A673 (cell line): ENCODE data around the gene PHAX.

Experiments
- EZH2 ChIP-seq: fragments of 200-600 bp; sonication (generic); IDR thresholded peaks from 2 replicates; pipeline ENCODE4 v1.6.1; 2017; ENCODE audit warnings: borderline replicate concordance, low read depth, mild to moderate bottlenecking, mixed read lengths, antibody characterized with exemption, low read length; ENCODE audit not compliant: poor library complexity, severe bottlenecking
- TF ChIP-seq, protein P1 (sequence below): fragments of 300-800, 200-600 bp; sonication (generic); conservative IDR thresholded peaks from 2 replicates; pipeline ENCODE4 v1.5.1; 2017; ENCODE audit warnings: low read depth, mild to moderate bottlenecking, antibody characterized with exemption, low read length, moderate library complexity, mixed read lengths

DNA sequence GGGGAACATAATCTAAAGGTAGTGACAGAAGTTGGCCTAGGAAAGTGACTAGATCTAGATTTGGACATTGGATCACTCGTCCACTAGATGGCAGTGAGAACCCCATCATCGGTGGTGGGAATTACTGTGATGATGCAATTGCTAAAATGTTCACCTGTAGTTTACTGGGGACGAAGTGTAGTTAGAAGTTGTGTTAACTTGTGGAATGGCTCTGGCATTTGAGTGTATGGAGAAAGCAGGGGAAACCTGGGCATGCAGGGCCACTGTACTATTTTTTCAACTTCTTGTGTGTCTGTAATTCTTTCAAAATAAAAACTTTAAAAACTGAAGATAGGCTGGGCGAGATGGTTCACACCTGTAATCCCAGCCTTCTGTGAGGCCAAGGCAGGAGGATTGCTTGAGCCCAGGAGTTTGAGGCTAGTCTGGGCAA lies 75.5 kb downstream of the PHAX start:
- TF ChIP-seq, protein P1, sequence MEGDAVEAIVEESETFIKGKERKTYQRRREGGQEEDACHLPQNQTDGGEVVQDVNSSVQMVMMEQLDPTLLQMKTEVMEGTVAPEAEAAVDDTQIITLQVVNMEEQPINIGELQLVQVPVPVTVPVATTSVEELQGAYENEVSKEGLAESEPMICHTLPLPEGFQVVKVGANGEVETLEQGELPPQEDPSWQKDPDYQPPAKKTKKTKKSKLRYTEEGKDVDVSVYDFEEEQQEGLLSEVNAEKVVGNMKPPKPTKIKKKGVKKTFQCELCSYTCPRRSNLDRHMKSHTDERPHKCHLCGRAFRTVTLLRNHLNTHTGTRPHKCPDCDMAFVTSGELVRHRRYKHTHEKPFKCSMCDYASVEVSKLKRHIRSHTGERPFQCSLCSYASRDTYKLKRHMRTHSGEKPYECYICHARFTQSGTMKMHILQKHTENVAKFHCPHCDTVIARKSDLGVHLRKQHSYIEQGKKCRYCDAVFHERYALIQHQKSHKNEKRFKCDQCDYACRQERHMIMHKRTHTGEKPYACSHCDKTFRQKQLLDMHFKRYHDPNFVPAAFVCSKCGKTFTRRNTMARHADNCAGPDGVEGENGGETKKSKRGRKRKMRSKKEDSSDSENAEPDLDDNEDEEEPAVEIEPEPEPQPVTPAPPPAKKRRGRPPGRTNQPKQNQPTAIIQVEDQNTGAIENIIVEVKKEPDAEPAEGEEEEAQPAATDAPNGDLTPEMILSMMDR: peak; percentile 87
- no peak for TF ChIP-seq EZH2
